A673 (cell line): ENCODE results near the gene GAS6. TPM values are rescaled to one million over a fixed set of nuclear protein-coding genes. Genes with fewer than 3 reads are reported as not detected.

Experiments
- BruUV-seq: library from RNA; stranded (reverse); fragments of 400-500 nt; replicated peaks from 2 replicates; lab custom pipeline; 2021; lab: Mats Ljungman, UMichigan
- CTCF ChIA-PET: fragments of 300-600 bp; sonication (Branson Sonifier 250); formaldehyde crosslinking; loops from one replicate; lab custom pipeline; 2022; ENCODE audit warnings: antibody characterized with exemption; lab: Charles Lee
- POLR2A ChIA-PET: fragments of 300-600 bp; sonication (Branson Sonifier 250); formaldehyde crosslinking; loops from one replicate; lab custom pipeline; 2022; ENCODE audit warnings: antibody characterized with exemption; ENCODE audit not compliant: low non-redundant PET; lab: Charles Lee
- DNase-seq: peaks from one replicate; pipeline ENCODE4 v3.0.0-alpha.2; 2015; ENCODE audit warnings: low spot score
- H3K27ac ChIP-seq: fragments of 200-600 bp; sonication (generic); 2 replicates; pipeline ENCODE4 v1.5.1; 2016; ENCODE audit warnings: mixed run types, low read depth, mild to moderate bottlenecking, mixed read lengths, antibody characterized with exemption, low read length; ENCODE audit not compliant: poor library complexity, severe bottlenecking
- H3K27me3 ChIP-seq: fragments of 200-600 bp; sonication (generic); replicated peaks from 2 replicates; pipeline ENCODE4 v1.6.1; 2017; ENCODE audit warnings: mixed run types, low read depth, mild to moderate bottlenecking, mixed read lengths, antibody characterized with exemption, low read length; ENCODE audit not compliant: insufficient read depth, poor library complexity
- H3K36me3 ChIP-seq: fragments of 200-600 bp; sonication (generic); 2 replicates; pipeline ENCODE4 v1.6.1; 2016; ENCODE audit warnings: mixed run types, mild to moderate bottlenecking, mixed read lengths, antibody characterized with exemption, low read length; ENCODE audit not compliant: insufficient read depth, poor library complexity, severe bottlenecking
- H3K4me1 ChIP-seq: fragments of 200-600 bp; sonication (generic); 2 replicates; pipeline ENCODE4 v1.6.1; 2017; ENCODE audit warnings: mixed run types, mild to moderate bottlenecking, mixed read lengths, antibody characterized with exemption, low read length; ENCODE audit not compliant: insufficient read depth, poor library complexity, severe bottlenecking
- H3K4me3 ChIP-seq: fragments of 200-600 bp; sonication (generic); 2 replicates; pipeline ENCODE4 v1.5.1; 2016; ENCODE audit warnings: low read depth, mixed run types, mild to moderate bottlenecking, mixed read lengths, low read length; ENCODE audit not compliant: poor library complexity, severe bottlenecking
- H3K9me3 ChIP-seq: fragments of 200-600 bp; sonication (generic); 2 replicates; pipeline ENCODE4 v1.6.1; 2016; ENCODE audit warnings: mixed run types, low read depth, mild to moderate bottlenecking, mixed read lengths, antibody characterized with exemption, low read length; ENCODE audit not compliant: poor library complexity, severe bottlenecking
- EZH2 ChIP-seq: fragments of 200-600 bp; sonication (generic); IDR thresholded peaks from 2 replicates; pipeline ENCODE4 v1.6.1; 2017; ENCODE audit warnings: borderline replicate concordance, low read depth, mild to moderate bottlenecking, mixed read lengths, antibody characterized with exemption, low read length; ENCODE audit not compliant: poor library complexity, severe bottlenecking
- intact Hi-C: fragments of 100-400 bp; cut with micrococcal nuclease; formaldehyde crosslinking; loops from one replicate; pipeline ENCODE4 v1.10.0; 2022; ENCODE audit not compliant: unreplicated experiment
- total RNA-seq: library from RNA; stranded (reverse); gene quantifications from 2 replicates; pipeline ENCODE4 v1.2.3, GENCODE V29; 2021
- TF ChIP-seq, protein P1 (sequence below): fragments of 300-800, 200-600 bp; sonication (generic); conservative IDR thresholded peaks from 2 replicates; pipeline ENCODE4 v1.5.1; 2017; ENCODE audit warnings: low read depth, mild to moderate bottlenecking, antibody characterized with exemption, low read length, moderate library complexity, mixed read lengths

Gene GAS6
- total RNA-seq, 1 experiment from 2014 or later = 0.67 TPM

DNA sequence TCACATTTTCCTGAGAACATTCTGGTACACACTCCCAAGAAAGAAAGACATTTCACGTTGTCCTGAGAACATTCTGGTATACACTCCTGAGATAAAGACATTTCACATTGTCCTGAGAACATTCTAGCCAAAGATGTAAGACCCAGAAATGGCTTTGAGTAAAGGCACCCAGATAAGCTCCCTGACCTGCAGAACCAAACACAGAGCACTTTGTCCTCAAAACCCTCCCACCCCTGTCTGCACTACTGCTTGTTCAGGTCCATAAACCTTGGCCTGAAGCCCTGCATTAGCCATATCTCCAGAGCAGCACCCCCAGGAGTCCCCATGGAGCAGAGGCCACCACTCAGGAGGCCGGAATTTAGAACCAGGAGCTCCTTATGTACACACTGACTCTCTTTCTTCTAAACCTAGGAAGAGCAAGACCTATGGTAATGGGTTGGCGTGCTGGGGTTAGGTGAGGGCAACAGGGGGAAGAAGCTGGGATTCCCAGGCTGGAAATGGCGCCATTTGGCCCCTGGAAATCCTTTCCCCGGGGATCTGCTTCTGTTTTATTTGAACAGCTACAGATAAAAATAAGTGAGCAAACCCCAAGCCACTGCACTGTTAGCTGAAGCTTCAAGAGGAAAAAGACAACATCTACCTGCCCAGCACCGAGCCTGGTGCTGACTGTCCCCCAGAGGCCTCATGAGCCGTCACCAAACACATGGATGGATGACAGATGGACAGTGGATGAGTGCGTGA, 13.7 kb downstream of the GAS6 start:
- Histone ChIP-seq H3K36me3 (no peaks in the 10 kb centered on the region), H3K4me3 (no peak overlapping the region), H3K4me1 (no peaks in the 10 kb centered on the region), H3K9me3 (no peaks in the 10 kb centered on the region), H3K27ac (no peak overlapping the region), H3K27me3 (no peaks in the 10 kb centered on the region)
- no peak for TF ChIP-seq EZH2
- TF ChIP-seq, protein P1, sequence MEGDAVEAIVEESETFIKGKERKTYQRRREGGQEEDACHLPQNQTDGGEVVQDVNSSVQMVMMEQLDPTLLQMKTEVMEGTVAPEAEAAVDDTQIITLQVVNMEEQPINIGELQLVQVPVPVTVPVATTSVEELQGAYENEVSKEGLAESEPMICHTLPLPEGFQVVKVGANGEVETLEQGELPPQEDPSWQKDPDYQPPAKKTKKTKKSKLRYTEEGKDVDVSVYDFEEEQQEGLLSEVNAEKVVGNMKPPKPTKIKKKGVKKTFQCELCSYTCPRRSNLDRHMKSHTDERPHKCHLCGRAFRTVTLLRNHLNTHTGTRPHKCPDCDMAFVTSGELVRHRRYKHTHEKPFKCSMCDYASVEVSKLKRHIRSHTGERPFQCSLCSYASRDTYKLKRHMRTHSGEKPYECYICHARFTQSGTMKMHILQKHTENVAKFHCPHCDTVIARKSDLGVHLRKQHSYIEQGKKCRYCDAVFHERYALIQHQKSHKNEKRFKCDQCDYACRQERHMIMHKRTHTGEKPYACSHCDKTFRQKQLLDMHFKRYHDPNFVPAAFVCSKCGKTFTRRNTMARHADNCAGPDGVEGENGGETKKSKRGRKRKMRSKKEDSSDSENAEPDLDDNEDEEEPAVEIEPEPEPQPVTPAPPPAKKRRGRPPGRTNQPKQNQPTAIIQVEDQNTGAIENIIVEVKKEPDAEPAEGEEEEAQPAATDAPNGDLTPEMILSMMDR = no peak
- CTCF ChIA-PET = no interaction called here
- no peak for DNase-seq
- POLR2A ChIA-PET = no interaction called here
- BruUV-seq = no TSS peak
- intact Hi-C loops = no loop called here

DNA sequence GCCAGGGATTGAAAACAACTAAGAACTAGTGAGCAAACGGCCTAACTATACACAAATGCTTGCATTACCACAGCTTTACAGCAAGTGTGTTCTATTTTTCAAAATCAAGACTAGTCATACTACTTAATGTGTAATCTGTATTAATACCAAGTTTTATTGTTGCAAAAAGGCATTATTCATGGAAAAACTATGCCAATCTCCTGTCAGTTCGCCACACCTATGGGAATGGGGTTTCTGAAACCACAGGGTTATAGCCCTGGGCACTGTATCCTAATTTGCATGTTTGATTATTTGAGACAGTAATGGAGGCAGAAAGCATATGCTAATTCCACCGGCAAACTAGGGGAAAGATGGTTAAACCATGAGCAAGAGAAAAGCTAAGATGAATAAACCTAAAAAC, 14.3 kb downstream of the GAS6 start:
- no peaks in the 10 kb centered on the region for H3K9me3 ChIP-seq
- intact Hi-C loops = no loop called here
- no TSS peak for BruUV-seq
- H3K27me3 ChIP-seq = no peaks in the 10 kb centered on the region
- H3K4me1 ChIP-seq = no peaks in the 10 kb centered on the region
- no peak for DNase-seq
- TF ChIP-seq, protein P1 = no peak
- no peak for TF ChIP-seq EZH2
- POLR2A ChIA-PET = no interaction called here
- H3K4me3 ChIP-seq = no peak overlapping the region
- no peaks in the 10 kb centered on the region for H3K36me3 ChIP-seq
- CTCF ChIA-PET = no interaction called here
- H3K27ac ChIP-seq = no peak overlapping the region

GRCh38 chr13:113848431-113849260, 15.2 kb downstream of the GAS6 start:
- no peaks in the 10 kb centered on the region for H3K36me3 ChIP-seq
- no peak for DNase-seq
- ChIA-PET POLR2A (no interaction called here), CTCF (no interaction called here)
- BruUV-seq = no TSS peak
- H3K27ac ChIP-seq = no peak overlapping the region
- H3K27me3 ChIP-seq = no peaks in the 10 kb centered on the region
- no peak overlapping the region for H3K4me3 ChIP-seq
- no peak for TF ChIP-seq EZH2
- TF ChIP-seq, protein P1 = no peak
- intact Hi-C loops = no loop called here
- H3K4me1 ChIP-seq = no peaks in the 10 kb centered on the region
- H3K9me3 ChIP-seq = no peaks in the 10 kb centered on the region
